SKM-1 treated with dmso at 0.1 percent for 144 hours (cell line): Measurements from ENCODE around the gene WWOX.
"Not testable (repeated sequence)": the region's sequence is repeated elsewhere in the genome, so short reads cannot be mapped to it uniquely, and the experiment has no call there.

Experiments used
- DNase-seq: peaks from one replicate; lab custom pipeline; 2025; ENCODE audit not compliant: unreplicated experiment; lab: John Stamatoyannopoulos, UW

The WWOX gene

GRCh38 chr16:78594191-78594590 is 494.7 kb downstream of the WWOX start:
- no peak for DNase-seq

GRCh38 chr16:78596348-78596995 is 497.0 kb downstream of the WWOX start:
- DNase-seq = no peak

GRCh38 chr16:78596996-78597422 is 497.6 kb downstream of the WWOX start:
- DNase-seq = no peak

GRCh38 chr16:78597809-78598570 is 498.5 kb downstream of the WWOX start:
- DNase-seq = no peak

GRCh38 chr16:78599271-78599670 is 499.8 kb downstream of the WWOX start:
- DNase-seq = no peak

- not testable (repeated sequence) for DNase-seq
Measured at GRCh38 chr16:78604423-78605062, 505.1 kb downstream of the WWOX start.

GRCh38 chr16:78605548-78606101 is 506.2 kb downstream of the WWOX start:
- no peak for DNase-seq

- no peak for DNase-seq
Measured at GRCh38 chr16:78606545-78606944, 507.1 kb downstream of the WWOX start.

- no peak for DNase-seq
Measured at GRCh38 chr16:78607022-78607421, 507.6 kb downstream of the WWOX start.

GRCh38 chr16:78607465-78607864 is 508.0 kb downstream of the WWOX start:
- no peak for DNase-seq

- DNase-seq = no peak
Measured at GRCh38 chr16:78608305-78608776, 508.9 kb downstream of the WWOX start.

GRCh38 chr16:78609402-78610274 is 510.2 kb downstream of the WWOX start:
- DNase-seq = no peak

GRCh38 chr16:78611318-78611717 is 511.9 kb downstream of the WWOX start:
- DNase-seq = no peak

GRCh38 chr16:78619811-78620210 is 520.4 kb downstream of the WWOX start:
- no peak for DNase-seq

- DNase-seq = no peak
Measured at GRCh38 chr16:78620291-78620690, 520.8 kb downstream of the WWOX start.

GRCh38 chr16:78623796-78624195 is 524.3 kb downstream of the WWOX start:
- DNase-seq = no peak

- no peak for DNase-seq
Measured at GRCh38 chr16:78624366-78624765, 524.9 kb downstream of the WWOX start.

- DNase-seq = no peak
Measured at GRCh38 chr16:78628461-78629045, 529.1 kb downstream of the WWOX start.

GRCh38 chr16:78629173-78629572 is 529.7 kb downstream of the WWOX start:
- DNase-seq = no peak

GRCh38 chr16:78630102-78630501 is 530.6 kb downstream of the WWOX start:
- DNase-seq = no peak
